Thoracic aorta (tissue), 2 donors: ENCODE results near the gene IL1RAPL2. TPM values are rescaled to one million over a fixed set of nuclear protein-coding genes. Genes with fewer than 3 reads are reported as not detected.

ENCODE experiments used
- ATAC-seq: fragments of 150-250 bp; one replicate; pipeline ENCODE4 v1.8.0; 2017; ENCODE audit warnings: low read depth; ENCODE audit not compliant: insufficient number of reproducible peaks, low FRiP score
- DNase-seq: peaks from one replicate; pipeline ENCODE4 v3.0.0-alpha.2; 2020; ENCODE audit warnings: low spot score
- H3K27ac ChIP-seq, 2 donors: fragments of 200-600 bp; sonication (generic); 1 replicate in 1 of 2; 2 replicates in 1 of 2; pipeline ENCODE4 v1.5.1; 2016; ENCODE audit warnings: mild to moderate bottlenecking in 2 of 2, moderate library complexity in 2 of 2
- H3K27me3 ChIP-seq: fragments of 200-600 bp; sonication (generic); replicated peaks from 2 replicates; pipeline ENCODE4 v1.6.0; 2016; ENCODE audit warnings: mild to moderate bottlenecking; ENCODE audit not compliant: insufficient read depth
- H3K36me3 ChIP-seq: fragments of 200-600 bp; sonication (generic); one replicate; pipeline ENCODE4 v1.5.1; 2016
- H3K4me1 ChIP-seq, 2 donors: fragments of 200-600 bp; sonication (generic); 1 replicate in 1 of 2; 2 replicates in 1 of 2; pipeline versions ENCODE4 v1.5.1 to v1.6.0; 2016; ENCODE audit warnings: low read depth in 2 of 2, mild to moderate bottlenecking in 1 of 2; ENCODE audit not compliant: control insufficient read depth in 1 of 2
- H3K4me3 ChIP-seq: fragments of 200-600 bp; sonication (generic); 2 replicates; pipeline ENCODE4 v1.5.1; 2016; ENCODE audit warnings: mild to moderate bottlenecking
- H3K9me3 ChIP-seq: fragments of 200-600 bp; sonication (generic); 2 replicates; pipeline ENCODE4 v1.5.1; 2016
- total RNA-seq, 2 donors: library from RNA; depleted of rRNA; stranded (reverse); fragments of >200 nt; gene quantifications; one replicate each; pipeline versions ENCODE4 v1.1.0 to v1.2.3, GENCODE V29; 2016
- TF ChIP-seq, protein P1 (sequence below): fragments of 200-600 bp; sonication (generic); IDR thresholded peaks from one replicate; pipeline ENCODE4 v1.5.1; 2019; ENCODE audit warnings: antibody characterized with exemption

The IL1RAPL2 gene
- total RNA-seq, 2 donors from 2014 or later = not detected

DNA sequence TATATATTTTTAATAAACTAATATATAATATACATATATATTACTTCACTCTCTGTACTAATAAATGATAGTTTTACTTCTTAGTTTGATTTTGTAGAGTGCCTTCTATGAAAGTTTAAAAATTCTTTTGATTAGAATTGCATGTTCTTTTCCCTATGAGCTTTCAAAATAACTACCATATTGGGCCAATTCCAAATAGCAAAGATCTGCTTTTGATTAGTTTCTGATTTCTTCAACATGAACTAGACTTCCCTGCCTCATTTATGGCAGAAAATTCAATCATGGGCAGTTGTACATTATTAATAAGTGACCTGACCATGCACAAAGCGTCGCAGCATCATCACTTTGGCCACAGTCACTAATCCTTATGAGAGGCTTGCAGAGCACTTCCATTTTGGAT, 703.4 kb downstream of the IL1RAPL2 start:
- Histone ChIP-seq H3K36me3 (no peaks in the 10 kb centered on the region), H3K4me1 (no peaks in the 10 kb centered on the region), H3K27me3 (no peaks in the 10 kb centered on the region), H3K27ac (no peak overlapping the region), H3K9me3 (no peaks in the 10 kb centered on the region), H3K4me3 (no peak overlapping the region)
- ATAC-seq (no peak), DNase-seq (no peak)
- TF ChIP-seq, protein P1, sequence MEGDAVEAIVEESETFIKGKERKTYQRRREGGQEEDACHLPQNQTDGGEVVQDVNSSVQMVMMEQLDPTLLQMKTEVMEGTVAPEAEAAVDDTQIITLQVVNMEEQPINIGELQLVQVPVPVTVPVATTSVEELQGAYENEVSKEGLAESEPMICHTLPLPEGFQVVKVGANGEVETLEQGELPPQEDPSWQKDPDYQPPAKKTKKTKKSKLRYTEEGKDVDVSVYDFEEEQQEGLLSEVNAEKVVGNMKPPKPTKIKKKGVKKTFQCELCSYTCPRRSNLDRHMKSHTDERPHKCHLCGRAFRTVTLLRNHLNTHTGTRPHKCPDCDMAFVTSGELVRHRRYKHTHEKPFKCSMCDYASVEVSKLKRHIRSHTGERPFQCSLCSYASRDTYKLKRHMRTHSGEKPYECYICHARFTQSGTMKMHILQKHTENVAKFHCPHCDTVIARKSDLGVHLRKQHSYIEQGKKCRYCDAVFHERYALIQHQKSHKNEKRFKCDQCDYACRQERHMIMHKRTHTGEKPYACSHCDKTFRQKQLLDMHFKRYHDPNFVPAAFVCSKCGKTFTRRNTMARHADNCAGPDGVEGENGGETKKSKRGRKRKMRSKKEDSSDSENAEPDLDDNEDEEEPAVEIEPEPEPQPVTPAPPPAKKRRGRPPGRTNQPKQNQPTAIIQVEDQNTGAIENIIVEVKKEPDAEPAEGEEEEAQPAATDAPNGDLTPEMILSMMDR = no peak

DNA sequence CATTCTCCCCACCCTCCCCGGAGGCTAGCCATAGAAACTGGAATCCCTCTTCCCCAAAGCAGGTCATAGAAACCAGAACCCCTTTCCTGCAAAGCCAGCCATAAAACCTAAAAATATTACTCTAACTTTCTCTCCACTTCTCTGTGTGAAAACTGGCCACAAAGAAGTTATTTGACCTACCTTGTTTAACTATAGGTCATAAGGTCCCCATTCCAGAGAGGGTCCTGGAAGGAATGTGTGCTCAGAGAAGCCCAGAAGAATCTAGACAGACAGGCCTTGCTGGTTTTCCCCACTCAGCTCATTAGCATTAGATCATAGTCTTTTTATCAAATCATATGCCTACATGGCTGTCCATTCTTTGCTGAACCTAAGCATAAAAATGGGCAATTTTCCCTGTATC, 707.3 kb downstream of the IL1RAPL2 start:
- Histone ChIP-seq H3K4me1 (no peaks in the 10 kb centered on the region), H3K36me3 (no peaks in the 10 kb centered on the region), H3K27ac (no peak overlapping the region), H3K4me3 (no peak overlapping the region), H3K27me3 (no peaks in the 10 kb centered on the region), H3K9me3 (no peaks in the 10 kb centered on the region)
- no peak for DNase-seq
- TF ChIP-seq, protein P1 = no peak
- no peak for ATAC-seq

DNA sequence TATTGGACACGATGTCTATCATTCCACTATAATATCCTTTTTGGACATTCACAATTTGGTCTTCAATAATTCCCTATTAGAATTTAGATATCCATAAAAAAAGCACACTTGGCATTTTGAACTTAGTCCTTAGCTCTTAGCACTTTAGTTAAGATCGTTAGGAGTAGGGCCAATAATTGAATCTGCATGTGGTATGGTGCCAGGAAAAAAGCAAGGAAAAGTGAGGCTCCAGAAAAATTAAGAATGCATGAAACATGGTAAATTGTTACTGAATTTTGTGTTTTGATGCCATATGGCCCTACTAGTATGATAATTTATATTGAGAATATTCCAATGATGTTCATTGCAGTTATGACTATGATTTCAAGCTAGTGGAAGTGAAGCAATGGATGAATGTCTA, 708.1 kb downstream of the IL1RAPL2 start:
- DNase-seq (no peak), ATAC-seq (no peak)
- Histone ChIP-seq H3K4me3 (no peak overlapping the region), H3K4me1 (no peaks in the 10 kb centered on the region), H3K27ac (no peak overlapping the region), H3K27me3 (no peaks in the 10 kb centered on the region), H3K36me3 (no peaks in the 10 kb centered on the region), H3K9me3 (no peaks in the 10 kb centered on the region)
- TF ChIP-seq, protein P1 = no peak

DNA sequence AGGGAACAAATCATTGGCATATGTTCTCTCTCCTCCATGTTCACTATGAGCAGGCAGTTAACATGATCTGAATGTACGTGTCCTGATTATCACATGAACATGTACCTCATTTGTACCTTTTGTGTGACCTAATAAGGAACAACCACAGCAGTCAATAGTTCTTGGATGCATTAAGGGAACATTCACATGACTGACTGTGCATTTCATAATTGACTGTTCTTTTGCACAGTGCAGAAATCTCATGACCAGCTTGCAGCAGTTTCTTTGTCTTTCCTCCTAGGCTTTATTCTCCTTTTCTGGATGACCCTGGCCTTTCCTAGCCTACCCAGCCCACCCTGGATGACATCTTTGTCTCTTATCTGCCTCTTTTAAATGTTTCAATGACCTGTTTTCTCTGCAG, 711.1 kb downstream of the IL1RAPL2 start:
- H3K4me3 ChIP-seq = no peak overlapping the region
- no peaks in the 10 kb centered on the region for H3K36me3 ChIP-seq
- H3K9me3 ChIP-seq = no peaks in the 10 kb centered on the region
- TF ChIP-seq, protein P1 = no peak
- no peak for ATAC-seq
- no peak overlapping the region for H3K27ac ChIP-seq
- no peaks in the 10 kb centered on the region for H3K27me3 ChIP-seq
- DNase-seq = no peak
- H3K4me1 ChIP-seq = no peaks in the 10 kb centered on the region

DNA sequence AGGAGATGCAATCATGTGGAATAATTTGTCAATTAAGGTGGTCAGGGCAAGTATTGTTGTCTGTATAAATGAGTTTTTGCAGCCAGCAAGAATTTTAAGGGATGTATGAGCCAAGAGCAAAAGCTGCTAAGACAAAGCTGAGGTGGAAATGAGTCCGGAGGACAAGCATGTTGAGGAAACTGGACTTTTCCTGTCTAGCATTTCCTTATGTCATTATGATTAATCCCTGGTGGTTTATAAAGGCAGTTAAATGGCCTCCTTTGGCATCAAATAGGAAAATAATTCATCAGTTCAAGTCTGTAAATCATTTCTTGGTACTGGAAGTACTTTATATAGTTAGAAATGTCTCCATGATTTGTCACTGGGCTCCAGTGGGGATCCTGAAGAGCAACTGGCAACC, 716.1 kb downstream of the IL1RAPL2 start:
- Histone ChIP-seq H3K27ac (no peak overlapping the region), H3K36me3 (no peaks in the 10 kb centered on the region), H3K9me3 (no peaks in the 10 kb centered on the region), H3K27me3 (no peaks in the 10 kb centered on the region), H3K4me1 (no peaks in the 10 kb centered on the region), H3K4me3 (no peak overlapping the region)
- TF ChIP-seq, protein P1 = no peak
- ATAC-seq (no peak), DNase-seq (no peak)
